GM21619 (cell line): Measurements from ENCODE around the gene RPS15A.
"Not testable (repeated sequence)": the region's sequence is repeated elsewhere in the genome, so short reads cannot be mapped to it uniquely, and the experiment has no call there.

Source experiments
- ATAC-seq: cut with Tn5 transposase; IDR thresholded peaks from one replicate; pipeline ENCODE4 v1.9.1; 2021; ENCODE audit not compliant: unreplicated experiment

The RPS15A gene

GRCh38 chr16:18797746-18798145, 7.6 kb upstream of the RPS15A start:
- no peak for ATAC-seq

- ATAC-seq: no peak
These were observed 6.2 kb upstream of the RPS15A start for GRCh38 chr16:18796377-18796776.

DNA sequence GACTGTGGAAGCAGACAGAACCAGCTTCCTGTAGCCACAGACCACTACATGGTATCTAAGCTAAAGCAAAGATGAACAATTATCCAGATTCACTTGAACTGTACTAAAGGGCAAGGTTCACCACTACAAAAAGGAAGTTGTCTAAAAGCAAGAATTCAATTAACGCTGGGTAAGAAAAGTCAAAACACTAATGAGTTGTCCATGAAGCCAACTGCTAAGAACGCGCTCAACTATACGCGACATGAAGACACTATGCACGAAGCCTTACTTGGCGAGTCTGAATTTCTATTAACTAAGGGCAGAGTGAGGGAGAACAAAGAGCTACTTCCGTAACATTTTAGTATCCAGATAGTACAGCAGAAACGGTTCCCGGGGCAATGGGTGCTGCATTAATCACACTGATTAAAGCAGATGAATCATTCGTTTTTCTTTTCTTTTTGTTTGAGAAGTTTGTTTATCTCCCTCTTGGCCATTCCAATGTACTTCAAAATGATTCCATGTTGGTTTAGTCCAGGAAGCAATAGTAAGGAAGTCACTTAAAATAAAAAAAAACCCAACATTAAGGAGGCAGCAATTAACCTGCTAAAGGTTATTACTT, 2.8 kb upstream of the RPS15A start:
- ATAC-seq: no peak

DNA sequence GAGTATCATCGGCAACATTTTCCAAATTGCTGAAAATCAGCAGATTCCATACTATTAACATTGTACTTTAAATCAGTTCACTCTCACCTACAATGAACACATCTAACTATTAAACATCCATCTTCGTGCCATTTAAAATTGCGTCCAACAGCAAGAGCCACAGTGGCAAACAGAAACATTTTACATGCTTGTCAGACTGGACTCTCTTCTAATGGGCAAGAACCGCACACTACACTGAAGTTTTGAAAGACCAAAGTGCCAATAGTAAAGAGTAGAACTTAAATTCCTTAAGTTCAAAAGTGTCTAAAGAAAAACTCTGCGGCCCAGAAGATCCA, 652 bp downstream of the RPS15A start:
- no peak for ATAC-seq

DNA sequence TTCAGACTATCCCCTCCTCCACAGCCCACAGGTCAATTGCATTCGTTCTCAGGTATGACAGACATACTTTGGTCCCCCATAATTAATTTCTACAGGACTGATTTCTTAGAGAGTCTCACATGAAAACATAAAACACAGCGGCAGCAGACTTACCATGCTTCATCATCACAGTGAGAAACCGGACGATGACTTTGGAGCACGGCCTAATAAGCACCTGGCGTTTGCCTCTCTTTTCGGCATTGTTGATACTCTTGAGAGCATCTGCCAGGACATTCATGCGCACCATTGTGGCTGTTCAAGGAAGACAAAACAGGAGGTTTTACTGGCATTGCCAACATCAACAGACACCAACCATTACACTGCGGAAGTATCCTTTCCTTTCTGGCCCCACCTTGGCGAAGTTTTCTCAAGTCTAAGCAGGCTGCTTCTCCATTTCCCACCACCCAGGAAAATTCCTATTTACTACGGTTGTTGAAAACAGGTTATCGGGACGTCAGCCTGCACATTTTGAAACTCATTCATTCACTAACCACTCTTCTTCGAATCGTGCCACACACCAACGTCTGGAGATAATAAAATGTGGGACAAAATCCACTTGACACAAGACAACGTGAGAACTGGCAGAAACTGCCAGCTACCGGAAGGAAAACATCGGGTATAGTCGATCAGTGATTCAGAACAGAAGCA, 1.2 kb downstream of the RPS15A start:
- no peak for ATAC-seq

DNA sequence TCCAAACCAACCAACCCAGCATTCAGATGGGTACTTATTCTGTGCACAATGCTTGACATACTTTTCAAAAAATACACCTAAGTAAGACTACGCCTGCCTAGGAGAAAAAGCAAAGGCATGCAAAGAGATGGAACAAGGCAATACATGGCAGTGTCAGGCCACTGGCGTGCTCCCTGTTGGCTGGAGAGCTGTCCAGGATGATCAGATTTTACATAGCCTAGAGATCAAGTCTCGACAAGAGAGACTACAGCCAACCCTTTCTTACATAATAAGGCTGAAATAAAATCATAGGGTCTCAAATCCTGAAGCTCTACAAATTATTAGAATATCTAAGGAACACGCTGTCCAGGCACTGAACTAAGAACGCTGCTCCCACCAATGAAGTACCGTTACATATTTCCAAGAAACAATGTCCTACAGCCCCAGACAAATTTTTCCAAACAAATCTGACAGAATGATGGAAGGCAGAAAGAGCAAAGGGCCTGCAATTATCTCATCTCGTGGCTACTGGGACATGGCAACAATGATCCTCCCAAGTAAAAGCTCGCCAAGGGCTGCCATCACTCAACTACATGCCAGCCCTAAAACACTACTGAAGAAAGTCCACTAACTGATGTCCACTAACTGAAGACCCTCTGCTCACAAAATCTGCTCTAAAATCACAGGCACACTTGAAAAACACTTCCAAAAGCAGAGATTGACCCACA, 5.1 kb downstream of the RPS15A start:
- no peak for ATAC-seq

DNA sequence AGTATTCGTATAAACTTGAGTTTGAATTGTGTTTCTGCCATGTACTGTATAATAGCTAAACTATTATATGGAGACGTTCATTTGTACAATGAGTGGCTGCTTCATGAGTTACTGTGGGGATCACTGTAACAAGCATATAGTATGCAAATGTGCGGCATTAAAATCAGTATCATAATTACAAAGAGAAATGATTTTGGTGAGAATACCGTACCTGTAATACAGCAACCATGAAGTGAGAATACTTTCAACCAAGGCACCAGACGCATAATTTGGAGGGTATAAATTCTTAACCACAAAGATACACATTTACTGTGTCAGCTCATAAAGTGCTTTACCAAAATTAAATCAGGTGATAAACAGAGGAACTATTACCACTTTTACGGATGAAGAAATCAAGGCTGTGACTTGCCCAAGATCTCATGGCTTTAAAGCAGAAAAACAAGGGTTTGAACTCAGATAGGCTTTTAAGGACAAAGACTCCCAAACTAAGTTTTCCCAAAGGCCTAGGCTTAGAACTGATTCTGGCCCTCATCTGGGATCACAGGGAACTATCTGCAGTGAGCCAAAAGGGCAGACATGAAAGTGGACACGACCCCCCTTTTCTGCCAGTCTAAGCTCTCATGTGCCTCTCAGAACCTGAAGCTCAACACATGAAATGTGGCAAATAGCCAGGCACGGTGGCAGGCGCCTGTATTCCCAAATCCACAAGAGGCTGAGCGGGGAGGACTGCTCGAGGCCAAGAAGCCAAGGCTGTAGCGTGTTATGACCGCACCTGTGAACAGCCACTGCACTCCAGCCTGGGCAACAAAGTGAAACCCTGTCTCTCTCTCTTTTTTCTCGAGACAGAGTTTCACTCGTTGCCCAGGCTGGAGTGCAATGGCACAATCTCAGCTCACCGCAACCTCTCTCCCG, 6.4 kb downstream of the RPS15A start:
- no peak for ATAC-seq

GRCh38 chr16:18782697-18783429, 7.3 kb downstream of the RPS15A start:
- ATAC-seq: no peak

GRCh38 chr16:18781232-18781631, 8.9 kb downstream of the RPS15A start:
- ATAC-seq: not testable (repeated sequence)

- ATAC-seq: not testable (repeated sequence)
These were observed 9.6 kb downstream of the RPS15A start for GRCh38 chr16:18780460-18781026.

DNA sequence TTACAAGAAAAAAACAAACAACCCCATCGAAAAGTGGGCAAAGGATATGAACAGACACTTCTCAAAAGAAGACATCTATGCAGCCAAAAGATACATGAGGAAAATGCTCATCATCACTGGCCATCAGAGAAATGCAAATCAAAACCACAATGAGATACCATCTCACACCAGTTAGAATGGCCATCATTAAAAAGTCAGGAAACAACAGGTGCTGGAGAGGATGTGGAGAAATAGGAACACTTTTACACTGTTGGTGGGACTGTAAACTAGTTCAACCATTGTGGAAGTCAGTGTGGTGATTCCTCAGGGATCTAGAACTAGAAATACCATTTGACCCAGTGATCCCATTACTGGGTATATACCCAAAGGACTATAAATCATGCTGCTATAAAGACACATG, 12.5 kb downstream of the RPS15A start:
- not testable (repeated sequence) for ATAC-seq

DNA sequence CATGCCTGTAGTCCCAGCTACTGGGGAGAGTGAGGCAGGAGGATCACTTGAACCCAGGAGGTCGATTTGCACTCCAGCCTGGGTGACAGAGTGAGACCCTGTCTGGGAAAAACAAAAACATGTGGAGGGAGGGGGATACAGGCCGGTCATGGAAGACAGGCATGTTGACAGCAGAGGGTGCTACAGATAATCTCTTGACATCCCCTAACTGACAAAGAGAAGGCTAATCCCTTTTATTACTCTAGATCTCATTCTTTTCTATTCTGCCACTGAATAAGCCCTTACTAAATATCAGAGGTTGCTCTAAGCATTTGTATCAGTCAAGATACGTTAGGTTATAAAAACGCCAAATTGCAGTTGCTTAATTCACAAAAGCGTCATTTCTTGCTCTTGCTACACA, 13.8 kb downstream of the RPS15A start:
- ATAC-seq: not testable (repeated sequence)

GRCh38 chr16:18774651-18775050, 15.5 kb downstream of the RPS15A start:
- not testable (repeated sequence) for ATAC-seq

GRCh38 chr16:18772171-18772570, 18.0 kb downstream of the RPS15A start:
- not testable (repeated sequence) for ATAC-seq

- not testable (repeated sequence) for ATAC-seq
These were observed 19.7 kb downstream of the RPS15A start for GRCh38 chr16:18770336-18770962.

GRCh38 chr16:18767217-18767616, 22.9 kb downstream of the RPS15A start:
- ATAC-seq: peak; percentile 65

- ATAC-seq: peak; percentile 57
These were observed 27.4 kb downstream of the RPS15A start for GRCh38 chr16:18762713-18763112.

DNA sequence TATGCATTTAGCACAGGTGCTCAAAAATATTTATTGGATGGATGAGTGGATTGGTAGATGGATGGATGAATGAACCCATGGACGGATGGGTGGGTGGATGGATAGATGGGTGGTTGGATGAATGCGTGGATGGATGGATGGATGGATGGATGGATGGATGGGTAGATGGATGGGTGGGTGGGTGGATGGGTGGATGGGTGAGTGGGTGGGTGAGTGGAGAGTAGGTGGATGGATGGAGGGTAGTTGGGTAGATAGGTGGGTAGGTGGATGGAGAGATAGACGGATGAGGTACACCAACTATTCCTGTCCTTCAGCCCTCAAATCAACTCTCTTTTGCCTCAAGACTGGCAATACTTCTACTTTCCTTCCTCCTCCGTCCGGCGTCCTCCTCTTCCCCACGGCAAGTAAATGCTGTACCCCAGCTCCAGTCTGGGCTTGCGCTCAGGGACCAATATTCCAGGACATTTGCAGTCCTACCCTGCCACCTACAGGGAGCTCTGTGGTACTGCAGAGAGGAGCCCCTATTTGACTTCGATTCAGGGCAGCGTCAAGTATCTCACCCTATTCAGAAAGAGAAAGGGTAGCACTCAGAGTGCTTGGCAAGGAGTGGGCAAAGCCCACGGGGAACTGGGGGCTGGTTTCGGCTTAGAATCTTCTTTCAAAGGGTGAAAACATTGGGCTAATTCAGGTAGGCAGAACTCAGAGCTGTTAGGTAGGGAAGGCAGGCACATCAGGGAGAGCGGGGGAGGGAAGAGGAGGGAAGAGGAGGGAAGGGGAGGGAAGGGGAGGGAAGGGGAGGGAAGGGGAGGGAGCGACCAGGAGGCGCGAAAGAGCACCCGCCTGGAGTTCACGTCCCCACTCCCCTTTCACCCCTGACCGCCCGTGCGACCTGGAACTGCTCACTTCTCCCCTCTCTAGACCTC, 30.3 kb downstream of the RPS15A start:
- ATAC-seq: peak; percentile 55
